A549 (cell line): ENCODE data around the gene ECI1.

ENCODE experiments used
- POLR2A ChIP-seq: IDR thresholded peaks from 2 replicates; pipeline ENCODE4 v1.6.1; 2012; ENCODE audit warnings: mild to moderate bottlenecking, low read length
- RARB ChIP-seq: fragments of 250-450 bp; sonication (Bioruptor Pico); IDR thresholded peaks from 2 replicates; pipeline ENCODE4 v1.8.0; 2021; ENCODE audit warnings: mild to moderate bottlenecking, moderate library complexity
- TFCP2L1 ChIP-seq: fragments of 250-450 bp; sonication (Bioruptor Pico); IDR thresholded peaks from 2 replicates; pipeline ENCODE4 v1.5.0; 2021; ENCODE audit warnings: mild to moderate bottlenecking
- TF ChIP-seq, protein P1 (sequence below): fragments of >200 bp; sonication (Bioruptor Twin); formaldehyde crosslinking; IDR thresholded peaks from 3 replicates; pipeline ENCODE4 v1.5.1; 2016

GRCh38 chr16:2280461-2280860 is 29.1 kb upstream of the ECI1 start:
- TF ChIP-seq, protein P1, sequence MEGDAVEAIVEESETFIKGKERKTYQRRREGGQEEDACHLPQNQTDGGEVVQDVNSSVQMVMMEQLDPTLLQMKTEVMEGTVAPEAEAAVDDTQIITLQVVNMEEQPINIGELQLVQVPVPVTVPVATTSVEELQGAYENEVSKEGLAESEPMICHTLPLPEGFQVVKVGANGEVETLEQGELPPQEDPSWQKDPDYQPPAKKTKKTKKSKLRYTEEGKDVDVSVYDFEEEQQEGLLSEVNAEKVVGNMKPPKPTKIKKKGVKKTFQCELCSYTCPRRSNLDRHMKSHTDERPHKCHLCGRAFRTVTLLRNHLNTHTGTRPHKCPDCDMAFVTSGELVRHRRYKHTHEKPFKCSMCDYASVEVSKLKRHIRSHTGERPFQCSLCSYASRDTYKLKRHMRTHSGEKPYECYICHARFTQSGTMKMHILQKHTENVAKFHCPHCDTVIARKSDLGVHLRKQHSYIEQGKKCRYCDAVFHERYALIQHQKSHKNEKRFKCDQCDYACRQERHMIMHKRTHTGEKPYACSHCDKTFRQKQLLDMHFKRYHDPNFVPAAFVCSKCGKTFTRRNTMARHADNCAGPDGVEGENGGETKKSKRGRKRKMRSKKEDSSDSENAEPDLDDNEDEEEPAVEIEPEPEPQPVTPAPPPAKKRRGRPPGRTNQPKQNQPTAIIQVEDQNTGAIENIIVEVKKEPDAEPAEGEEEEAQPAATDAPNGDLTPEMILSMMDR: no peak
- TF ChIP-seq RARB (CRISPR knock-in tag): no peak
- no peak for TF ChIP-seq TFCP2L1 (CRISPR knock-in tag)
- no peak for TF ChIP-seq POLR2A
